NB4 (cell line): ENCODE measurements around the gene M1AP.

ENCODE experiments used
- DNase-seq: peaks from one replicate; pipeline ENCODE4 v3.0.0; 2010; ENCODE audit warnings: low read depth
- H3K4me3 ChIP-seq: one replicate; pipeline ENCODE4 v1.5.1; 2011; ENCODE audit warnings: mild to moderate bottlenecking, low read depth, low read length, moderate library complexity
- MYC ChIP-seq: IDR thresholded peaks from 2 replicates; pipeline ENCODE4 v1.6.1; 2011; ENCODE audit warnings: low read depth, low read length
- POLR2A ChIP-seq: IDR thresholded peaks from 2 replicates; pipeline ENCODE4 v1.6.1; 2011; ENCODE audit warnings: mild to moderate bottlenecking; ENCODE audit not compliant: insufficient read length; ENCODE audit errors: extremely low read depth
- TF ChIP-seq, protein P1 (sequence below): IDR thresholded peaks from 2 replicates; pipeline ENCODE4 v1.6.1; 2011; ENCODE audit warnings: low read depth, low read length
- TF ChIP-seq, protein P2 (sequence below): IDR thresholded peaks from one replicate; pipeline ENCODE4 v1.5.1; 2012; ENCODE audit warnings: low read depth, low read length

The M1AP gene

GRCh38 chr2:74526649-74527230, 121.4 kb downstream of the M1AP start:
- TF ChIP-seq, protein P1, sequence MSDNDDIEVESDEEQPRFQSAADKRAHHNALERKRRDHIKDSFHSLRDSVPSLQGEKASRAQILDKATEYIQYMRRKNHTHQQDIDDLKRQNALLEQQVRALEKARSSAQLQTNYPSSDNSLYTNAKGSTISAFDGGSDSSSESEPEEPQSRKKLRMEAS, result no peak
- TF ChIP-seq POLR2A (no peak), MYC (no peak)
- H3K4me3 ChIP-seq, result no peak overlapping the region
- DNase-seq, result no peak

- TF ChIP-seq POLR2A (no peak), MYC (peak; percentile 28; the same call in 1 of the 2 replicates)
- TF ChIP-seq, protein P1, result peak; percentile 56
- TF ChIP-seq, protein P2, sequence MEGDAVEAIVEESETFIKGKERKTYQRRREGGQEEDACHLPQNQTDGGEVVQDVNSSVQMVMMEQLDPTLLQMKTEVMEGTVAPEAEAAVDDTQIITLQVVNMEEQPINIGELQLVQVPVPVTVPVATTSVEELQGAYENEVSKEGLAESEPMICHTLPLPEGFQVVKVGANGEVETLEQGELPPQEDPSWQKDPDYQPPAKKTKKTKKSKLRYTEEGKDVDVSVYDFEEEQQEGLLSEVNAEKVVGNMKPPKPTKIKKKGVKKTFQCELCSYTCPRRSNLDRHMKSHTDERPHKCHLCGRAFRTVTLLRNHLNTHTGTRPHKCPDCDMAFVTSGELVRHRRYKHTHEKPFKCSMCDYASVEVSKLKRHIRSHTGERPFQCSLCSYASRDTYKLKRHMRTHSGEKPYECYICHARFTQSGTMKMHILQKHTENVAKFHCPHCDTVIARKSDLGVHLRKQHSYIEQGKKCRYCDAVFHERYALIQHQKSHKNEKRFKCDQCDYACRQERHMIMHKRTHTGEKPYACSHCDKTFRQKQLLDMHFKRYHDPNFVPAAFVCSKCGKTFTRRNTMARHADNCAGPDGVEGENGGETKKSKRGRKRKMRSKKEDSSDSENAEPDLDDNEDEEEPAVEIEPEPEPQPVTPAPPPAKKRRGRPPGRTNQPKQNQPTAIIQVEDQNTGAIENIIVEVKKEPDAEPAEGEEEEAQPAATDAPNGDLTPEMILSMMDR, result no peak
- no peak within 1 kb of the TSS for H3K4me3 ChIP-seq
- DNase-seq, result peak; percentile 82
Measured at GRCh38 chr2:74525717-74526648, 122.1 kb downstream of the M1AP start, which contains the start of gene DQX1. Gene DQX1, minus strand, starts transcription at chr2:74526231. Its CDS starts 502 bp downstream, at chr2:74525729.

DNA sequence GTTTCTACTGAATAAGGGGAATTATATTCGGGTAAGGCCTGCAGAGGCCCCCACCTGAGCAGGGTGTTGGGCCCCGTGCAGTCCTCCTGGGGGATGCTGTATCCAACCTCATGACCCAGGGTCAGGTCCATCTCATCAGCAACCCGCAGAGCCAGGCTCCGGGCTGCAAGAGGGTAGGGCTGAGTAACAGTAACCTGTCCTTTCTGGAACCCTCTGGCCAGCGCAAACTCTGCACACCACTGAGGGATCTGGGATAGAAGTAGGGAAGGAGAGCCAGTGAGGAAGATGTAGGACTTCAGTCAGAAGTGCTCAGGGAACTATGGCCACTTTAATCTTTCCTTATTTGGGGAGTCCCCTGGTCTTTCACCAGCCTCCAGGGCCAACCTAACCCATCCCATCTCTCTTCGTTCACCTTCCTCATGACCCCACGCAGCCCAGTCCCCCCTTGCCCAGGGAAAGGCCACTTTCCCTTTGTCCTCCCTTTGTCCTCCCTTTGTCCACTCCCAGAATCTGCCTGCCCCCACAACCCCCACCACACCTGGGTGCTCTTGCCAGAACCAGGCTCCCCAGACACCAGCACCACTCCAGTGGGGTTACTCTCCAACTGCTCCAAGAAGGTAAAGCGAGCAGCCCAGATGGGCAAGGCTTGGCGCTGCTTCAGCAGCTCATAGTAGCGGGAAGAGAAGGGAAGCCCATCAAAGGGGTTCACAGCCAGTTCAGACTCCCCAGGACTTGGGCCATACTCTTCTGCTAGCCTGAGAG, 123.0 kb downstream of the M1AP start:
- TF ChIP-seq, protein P2, result no peak
- TF ChIP-seq, protein P1, result no peak
- no peak for TF ChIP-seq POLR2A
- TF ChIP-seq MYC, result no peak

GRCh38 chr2:74524005-74524404, 124.1 kb downstream of the M1AP start:
- TF ChIP-seq, protein P2, result no peak
- TF ChIP-seq, protein P1, result no peak
- TF ChIP-seq MYC (no peak), POLR2A (no peak)
- H3K4me3 ChIP-seq, result no peak overlapping the region
- no peak for DNase-seq

More for the DNA sequence above, 123.0 kb downstream of the M1AP start:
- DNase-seq, result no peak
- no peak overlapping the region for H3K4me3 ChIP-seq

DNA sequence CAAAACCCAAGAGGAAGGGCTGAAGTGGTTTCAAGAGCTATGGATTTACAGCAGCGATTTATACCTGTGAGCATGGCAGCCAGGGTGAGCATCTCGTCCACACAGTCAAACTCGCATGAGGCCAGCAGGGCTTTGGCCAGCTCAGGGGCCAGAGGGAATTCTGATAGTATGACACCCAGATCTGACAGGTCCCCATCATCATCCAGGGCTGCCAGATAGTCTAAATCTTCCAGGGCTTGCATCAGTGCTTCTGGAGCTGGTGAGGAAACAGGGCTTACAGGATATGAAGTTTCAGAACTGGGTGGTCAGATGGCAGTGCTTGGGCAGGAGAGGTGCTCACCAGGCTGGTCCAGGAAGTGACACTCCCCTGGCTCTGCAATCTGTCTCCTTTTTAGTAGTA, 125.6 kb downstream of the M1AP start:
- no peak for DNase-seq
- TF ChIP-seq POLR2A (no peak), MYC (no peak)
- TF ChIP-seq, protein P2, result no peak
- TF ChIP-seq, protein P1, result no peak
- no peak overlapping the region for H3K4me3 ChIP-seq
